Small intestine (tissue), 16 donors: Measurements from ENCODE around the gene NLRC3. TPM values are rescaled to one million over a fixed set of nuclear protein-coding genes. Genes with fewer than 3 reads are reported as not detected.

ENCODE experiments used
- DNase-seq, 2 donors: peaks; one replicate each; pipeline versions ENCODE4 v3.0.0 to v3.0.0-alpha.2; 2013
- FAIRE-seq: peaks from 2 replicates; lab custom pipeline; 2012; peaks lifted over from hg19 to GRCh38; lab: Jason Lieb, UNC
- H3K27ac ChIP-seq, 3 donors: one replicate each; pipeline ENCODE4 v1.5.1; 2013; ENCODE audit warnings: low read length in 2 of 3, mild to moderate bottlenecking in 2 of 3, control low read depth in 1 of 3, inconsistent platforms in 1 of 3, low read depth in 1 of 3, moderate library complexity in 1 of 3
- H3K27me3 ChIP-seq, 3 donors: one replicate each; pipeline ENCODE4 v1.6.1; 2013; ENCODE audit warnings: low read length in 3 of 3, inconsistent platforms in 1 of 3; ENCODE audit not compliant: control insufficient read depth in 3 of 3, insufficient read depth in 3 of 3
- H3K36me3 ChIP-seq, 3 donors: one replicate each; pipeline ENCODE4 v1.6.1; 2013; ENCODE audit warnings: low read length in 3 of 3, inconsistent platforms in 1 of 3, low read depth in 1 of 3, mild to moderate bottlenecking in 1 of 3, moderate library complexity in 1 of 3; ENCODE audit not compliant: control insufficient read depth in 3 of 3, insufficient read depth in 2 of 3
- H3K4me1 ChIP-seq, 3 donors: one replicate each; pipeline ENCODE4 v1.6.1; 2013; ENCODE audit warnings: low read length in 2 of 3, inconsistent platforms in 1 of 3, low read depth in 1 of 3, mild to moderate bottlenecking in 1 of 3, moderate library complexity in 1 of 3; ENCODE audit not compliant: control insufficient read depth in 3 of 3, insufficient read depth in 2 of 3
- H3K4me3 ChIP-seq, 3 donors: one replicate each; pipeline ENCODE4 v1.5.1; 2013; ENCODE audit warnings: low read length in 3 of 3, control low read depth in 1 of 3, inconsistent platforms in 1 of 3, low read depth in 1 of 3, mild to moderate bottlenecking in 1 of 3, moderate library complexity in 1 of 3
- H3K9me3 ChIP-seq, 2 donors: one replicate each; pipeline ENCODE4 v1.6.1; 2013; ENCODE audit warnings: low read depth in 1 of 2, low read length in 1 of 2; ENCODE audit not compliant: control insufficient read depth in 2 of 2, insufficient read depth in 1 of 2
- WGBS, 3 donors: extraction: QIAGEN DNeasy Blood & Tissue Kit; methylation state at CpG; one replicate each; pipeline ENCODE4 v1.1.7; 2013; 5-methylcytosine and 5-hydroxymethylcytosine counted together
- long read RNA-seq, 10 donors: transcript quantifications; one replicate each; lab custom pipeline, GENCODE V29; 2026
- polyA plus RNA-seq, 4 donors: library from polyadenylated mRNA; stranded (reverse) in 3 of 4; unstranded in 1 of 4; fragments of 200-250 nt in 3 of 4; fragments of 120-200 nt in 1 of 4; gene quantifications; one replicate each; pipeline versions ENCODE4 v1.2.1 to v1.2.3, GENCODE V29; 2013
- donor health status: healthy with polysubstance abuse.
- donor health status: control.
- donor health status: control.
- donor health status: Bipolar disorder and iron deficiency.
- donor health status: healthy.

The NLRC3 gene
- polyA plus RNA-seq, result 1 to 10 TPM in 2 of 4 donors, under 1 TPM in 2; 0.67 to 1.9 (median 0.95) TPM
- long read RNA-seq, donor 1, result 0 reads
- long read RNA-seq, donor 2, result 0 reads
- long read RNA-seq, donor 3, result 0 reads
- long read RNA-seq, donor 4, result 0 reads
- long read RNA-seq, donor 5, result 0 reads
- long read RNA-seq, donor 6, result 0 reads
- long read RNA-seq, donor 7, result 0 reads
- long read RNA-seq, donor 8, result 0 reads
- long read RNA-seq, donor 9, result 0 reads
- long read RNA-seq, donor 10, result 0 reads

GRCh38 chr16:3577302-3577752, at the start of gene NLRC3:
NLRC3 (minus strand) TSS chr16:3577403; CDS start chr16:3565036, 12,367 bp downstream.
- FAIRE-seq, result no peak
- WGBS, 3 donors, result 45 to 61% (median 47%) methylated on average over 18 of the region's 18 CpGs
- H3K4me3 ChIP-seq, result peak within 1 kb of the TSS; percentile 7 to 59 (median 39)

GRCh38 chr16:3625911-3626732, 48.9 kb upstream of the NLRC3 start:
- Histone ChIP-seq H3K27ac (peak overlapping the region in 2 of 3 donors; percentile 24 to 60), H3K4me1 (no peaks in the 10 kb centered on the region), H3K9me3 (no peaks in the 10 kb centered on the region), H3K36me3 (peaks cover 0 to 3% (median 0%) of the 10 kb centered on the region in 3 donors), H3K4me3 (no peak overlapping the region), H3K27me3 (no peaks in the 10 kb centered on the region)
- FAIRE-seq, result peak; percentile 23
- peak; percentile 30 to 31 for DNase-seq
- 75 to 81% (median 81%) methylated on average over 4 of the region's 4 CpGs for WGBS, 3 donors

More at GRCh38 chr16:3577302-3577752, at the start of gene NLRC3:
- Histone ChIP-seq H3K9me3 (no peaks in the 10 kb centered on the region), H3K4me1 (no peaks in the 10 kb centered on the region), H3K36me3 (peaks cover 0 to 10% (median 3%) of the 10 kb centered on the region in 3 donors), H3K27me3 (peaks cover 0 to 6% (median 0%) of the 10 kb centered on the region in 3 donors), H3K27ac (peak within 1 kb of the TSS in 2 of 3 donors; percentile 51 to 63)
- peak in 1 of 2 donors; percentile 31 for DNase-seq

- peaks cover 0 to 3% (median 0%) of the 10 kb centered on the region in 3 donors for H3K36me3 ChIP-seq
- DNase-seq, result no peak
- no peaks in the 10 kb centered on the region for H3K27me3 ChIP-seq
- no peaks in the 10 kb centered on the region for H3K4me1 ChIP-seq
- H3K9me3 ChIP-seq, result no peaks in the 10 kb centered on the region
- no peak for FAIRE-seq
- peak overlapping the region in 1 of 3 donors; percentile 60 for H3K27ac ChIP-seq
- 91 to 94% (median 91%) methylated on average over 5 of the region's 5 CpGs for WGBS, 3 donors
- H3K4me3 ChIP-seq, result no peak overlapping the region
Observed at GRCh38 chr16:3625331-3625730, 48.1 kb upstream of the NLRC3 start.

GRCh38 chr16:3623642-3624041, 46.4 kb upstream of the NLRC3 start:
- no peak for DNase-seq
- 80 to 89% (median 83%) methylated on average over 3 of the region's 3 CpGs for WGBS, 3 donors
- no peak for FAIRE-seq
- Histone ChIP-seq H3K36me3 (peaks cover 0 to 11% (median 0%) of the 10 kb centered on the region in 3 donors), H3K9me3 (no peaks in the 10 kb centered on the region), H3K27ac (no peak overlapping the region), H3K27me3 (no peaks in the 10 kb centered on the region), H3K4me1 (no peaks in the 10 kb centered on the region), H3K4me3 (no peak overlapping the region)

GRCh38 chr16:3618769-3619141, 41.6 kb upstream of the NLRC3 start:
- Histone ChIP-seq H3K9me3 (no peaks in the 10 kb centered on the region), H3K27me3 (no peaks in the 10 kb centered on the region), H3K4me1 (peaks cover 0 to 1% (median 0%) of the 10 kb centered on the region in 3 donors), H3K36me3 (peaks cover 0 to 14% (median 2%) of the 10 kb centered on the region in 3 donors), H3K27ac (no peak overlapping the region), H3K4me3 (no peak overlapping the region)
- peak in 1 of 2 donors; percentile 66 for DNase-seq
- FAIRE-seq, result no peak
- 38 to 63% (median 40%) methylated on average over 3 of the region's 3 CpGs for WGBS, 3 donors

GRCh38 chr16:3612510-3613466, 35.6 kb upstream of the NLRC3 start:
- peaks cover 0 to 8% (median 2%) of the 10 kb centered on the region in 3 donors for H3K36me3 ChIP-seq
- no peaks in the 10 kb centered on the region for H3K9me3 ChIP-seq
- peaks cover 0 to 19% (median 1%) of the 10 kb centered on the region in 3 donors for H3K4me1 ChIP-seq
- H3K27me3 ChIP-seq, result no peaks in the 10 kb centered on the region
- DNase-seq, result no peak
- WGBS, 3 donors, result 67 to 77% (median 68%) methylated on average over 34 of the region's 34 CpGs
- H3K27ac ChIP-seq, result no peak overlapping the region
- H3K4me3 ChIP-seq, result peak overlapping the region; percentile 77 to 98 (median 97)
- no peak for FAIRE-seq

- Histone ChIP-seq H3K27ac (peak within 1 kb of the TSS; percentile 84 to 91 (median 85)), H3K4me3 (peak within 1 kb of the TSS; percentile 93 to 98 (median 97)), H3K27me3 (no peaks in the 10 kb centered on the region), H3K4me1 (peaks cover 0 to 19% (median 1%) of the 10 kb centered on the region in 3 donors), H3K9me3 (no peaks in the 10 kb centered on the region), H3K36me3 (peaks cover 0 to 10% (median 0%) of the 10 kb centered on the region in 3 donors)
- no peak for FAIRE-seq
- 0% methylated on average over 82 to 86 of the region's 86 CpGs for WGBS, 3 donors
- peak; percentile 94 to 97 for DNase-seq
Observed at GRCh38 chr16:3611146-3611975, 34.2 kb upstream of the NLRC3 start, which contains the start of gene SLX4. SLX4 (minus strand) TSS chr16:3611606; CDS start chr16:3608964, 2,642 bp downstream.
